NK-92 treated with Interleukin-12 subunit alpha and Interleukin-12 subunit beta, amount 100 ng/mL, for 24 hours (cell line): Measurements from ENCODE around the gene RSPRY1.
A peak's percentile ranks its signal among the peaks of the same experiment; 100 is the strongest.

Experiments
- DNase-seq: peaks from one replicate; lab custom pipeline; 2025; lab: John Stamatoyannopoulos, UW

Gene RSPRY1

GRCh38 chr16:57185945-57186871 is at the start of gene RSPRY1, which contains the start of gene PSME3IP1:
Gene RSPRY1 (plus strand): TSS chr16:57186329. CDS start chr16:57204659, 18,330 bp downstream.
Gene PSME3IP1 (minus strand): TSS chr16:57186039. CDS start chr16:57173854, 12,185 bp downstream.
- peak; percentile 93 for DNase-seq

- DNase-seq, result no peak
Observed at GRCh38 chr16:57137043-57137442, 49.1 kb upstream of the RSPRY1 start.

GRCh38 chr16:57137566-57138273 is 48.4 kb upstream of the RSPRY1 start:
- DNase-seq, result no peak

- no peak for DNase-seq
Observed at GRCh38 chr16:57138281-57138935, 47.7 kb upstream of the RSPRY1 start.

- DNase-seq, result no peak
Observed at GRCh38 chr16:57140931-57141668, 45.0 kb upstream of the RSPRY1 start.

GRCh38 chr16:57141822-57142631 is 44.1 kb upstream of the RSPRY1 start:
- no peak for DNase-seq

- DNase-seq, result no peak
Observed at GRCh38 chr16:57143149-57143921, 42.8 kb upstream of the RSPRY1 start.

GRCh38 chr16:57144027-57144426 is 42.1 kb upstream of the RSPRY1 start:
- DNase-seq, result no peak

- no peak for DNase-seq
Observed at GRCh38 chr16:57145046-57146021, 40.8 kb upstream of the RSPRY1 start.

- no peak for DNase-seq
Observed at GRCh38 chr16:57146040-57146647, 40.0 kb upstream of the RSPRY1 start.

GRCh38 chr16:57146735-57147134 is 39.4 kb upstream of the RSPRY1 start:
- DNase-seq, result no peak

GRCh38 chr16:57147381-57148221 is 38.5 kb upstream of the RSPRY1 start:
- no peak for DNase-seq

GRCh38 chr16:57148481-57148880 is 37.6 kb upstream of the RSPRY1 start:
- DNase-seq, result no peak

- DNase-seq, result no peak
Observed at GRCh38 chr16:57149391-57149790, 36.7 kb upstream of the RSPRY1 start.

- no peak for DNase-seq
Observed at GRCh38 chr16:57150682-57151330, 35.3 kb upstream of the RSPRY1 start.

- no peak for DNase-seq
Observed at GRCh38 chr16:57151369-57151768, 34.8 kb upstream of the RSPRY1 start.
